Measurements from ENCODE around the gene ZCCHC14.

- TF ChIP-seq CTCF (IDR thresholded peaks at IDR 0.05; ENCODE audit: low read length) (no peak), EZH2 (optimal IDR thresholded peaks at IDR 0.05; ENCODE audit: low read depth, low read length) (no peak), EZH2phosphoT487 (IDR thresholded peaks at IDR 0.05; ENCODE audit: low read length) (no peak)
Observed at GRCh38 chr16:87384162-87384874, 108.5 kb downstream of the ZCCHC14 start.
